OCI-LY7 (cell line): ENCODE data around the gene CPT1A.

ENCODE experiments used
- EZH2phosphoT487 ChIP-seq: fragments of 200-600 bp; sonication (generic); IDR thresholded peaks from 2 replicates; pipeline ENCODE4 v1.6.1; 2018; ENCODE audit warnings: low read depth, borderline replicate concordance, mild to moderate bottlenecking, mixed run types, antibody characterized with exemption, low read length, moderate library complexity, mixed read lengths
- TF ChIP-seq, protein P1 (sequence below): fragments of 200-600 bp; sonication (generic); conservative IDR thresholded peaks from 2 replicates; pipeline ENCODE4 v1.5.1; 2014; ENCODE audit warnings: mild to moderate bottlenecking, antibody characterized with exemption, low read length, moderate library complexity, mixed read lengths

DNA sequence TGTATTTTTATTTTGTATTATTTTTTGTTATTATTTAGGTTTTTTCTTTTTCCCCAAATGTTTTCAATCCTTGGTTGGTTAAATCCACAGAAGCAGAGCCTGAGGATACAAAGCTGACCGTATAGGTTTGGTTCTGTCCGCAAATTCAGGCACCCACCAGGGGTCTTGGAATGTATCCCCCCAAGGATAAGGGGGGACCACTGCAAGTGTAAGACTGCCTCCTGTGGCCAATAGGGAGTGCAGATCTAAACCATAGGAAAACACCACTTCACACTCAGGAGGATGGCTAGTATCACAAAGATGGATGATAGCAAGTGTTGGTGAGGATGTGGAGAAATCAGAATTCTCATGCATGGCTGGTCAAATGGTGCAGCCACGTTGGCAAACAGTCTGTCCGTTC, 20.0 kb downstream of the CPT1A start:
- TF ChIP-seq, protein P1, sequence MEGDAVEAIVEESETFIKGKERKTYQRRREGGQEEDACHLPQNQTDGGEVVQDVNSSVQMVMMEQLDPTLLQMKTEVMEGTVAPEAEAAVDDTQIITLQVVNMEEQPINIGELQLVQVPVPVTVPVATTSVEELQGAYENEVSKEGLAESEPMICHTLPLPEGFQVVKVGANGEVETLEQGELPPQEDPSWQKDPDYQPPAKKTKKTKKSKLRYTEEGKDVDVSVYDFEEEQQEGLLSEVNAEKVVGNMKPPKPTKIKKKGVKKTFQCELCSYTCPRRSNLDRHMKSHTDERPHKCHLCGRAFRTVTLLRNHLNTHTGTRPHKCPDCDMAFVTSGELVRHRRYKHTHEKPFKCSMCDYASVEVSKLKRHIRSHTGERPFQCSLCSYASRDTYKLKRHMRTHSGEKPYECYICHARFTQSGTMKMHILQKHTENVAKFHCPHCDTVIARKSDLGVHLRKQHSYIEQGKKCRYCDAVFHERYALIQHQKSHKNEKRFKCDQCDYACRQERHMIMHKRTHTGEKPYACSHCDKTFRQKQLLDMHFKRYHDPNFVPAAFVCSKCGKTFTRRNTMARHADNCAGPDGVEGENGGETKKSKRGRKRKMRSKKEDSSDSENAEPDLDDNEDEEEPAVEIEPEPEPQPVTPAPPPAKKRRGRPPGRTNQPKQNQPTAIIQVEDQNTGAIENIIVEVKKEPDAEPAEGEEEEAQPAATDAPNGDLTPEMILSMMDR, result peak; percentile 49
- TF ChIP-seq EZH2phosphoT487, result no peak
